Right lung (tissue), 5 donors: ENCODE measurements around the gene CAV2. TPM values are rescaled to one million over a fixed set of nuclear protein-coding genes. Genes with fewer than 3 reads are reported as not detected.

Experiments used
- DNase-seq, 2 donors: peaks; one replicate each; pipeline ENCODE4 v3.0.0-alpha.2; 2013
- polyA plus RNA-seq, 5 donors: library from polyadenylated mRNA; unstranded; fragments of 120-200 nt; gene quantifications; one replicate each; pipeline versions ENCODE4 v1.2.1 to v1.2.3, GENCODE V29; 2013; ENCODE audit warnings: inconsistent platforms in 1 of 5, low replicate concordance in 1 of 5; ENCODE audit not compliant: insufficient read length in 5 of 5, insufficient read depth in 1 of 5

Gene CAV2
- polyA plus RNA-seq, 5 donors = 85.3 to 110 (median 100) TPM

DNA sequence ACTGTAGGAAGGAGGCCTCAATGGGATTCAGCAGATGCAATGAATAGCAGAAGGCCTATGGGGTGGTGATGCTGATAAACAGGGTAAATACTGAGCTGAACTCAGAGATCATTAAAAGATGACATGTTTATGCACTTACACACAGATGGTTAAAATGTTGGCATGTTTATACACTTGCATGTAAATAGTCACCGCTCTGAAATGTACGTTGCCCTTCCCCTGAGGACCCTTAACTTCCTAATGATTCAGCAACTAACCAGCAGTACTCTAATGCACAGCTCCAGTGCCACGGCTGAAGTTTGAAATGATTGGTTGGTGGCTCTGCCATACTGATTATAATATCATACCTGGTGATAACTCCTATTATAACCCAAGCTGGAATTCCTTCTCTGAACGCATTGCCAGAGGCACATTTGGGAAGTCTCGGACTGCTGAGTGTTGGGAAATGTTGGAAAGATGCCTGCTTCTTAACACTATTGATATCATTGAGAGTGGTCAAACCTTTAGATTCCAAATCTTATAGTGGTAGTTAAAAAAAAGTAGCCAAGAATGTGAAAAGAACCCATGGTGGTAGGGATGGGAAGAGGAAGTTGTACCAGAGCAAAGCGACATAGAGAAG lies 21.6 kb downstream of the CAV2 start:
- DNase-seq = no peak

DNA sequence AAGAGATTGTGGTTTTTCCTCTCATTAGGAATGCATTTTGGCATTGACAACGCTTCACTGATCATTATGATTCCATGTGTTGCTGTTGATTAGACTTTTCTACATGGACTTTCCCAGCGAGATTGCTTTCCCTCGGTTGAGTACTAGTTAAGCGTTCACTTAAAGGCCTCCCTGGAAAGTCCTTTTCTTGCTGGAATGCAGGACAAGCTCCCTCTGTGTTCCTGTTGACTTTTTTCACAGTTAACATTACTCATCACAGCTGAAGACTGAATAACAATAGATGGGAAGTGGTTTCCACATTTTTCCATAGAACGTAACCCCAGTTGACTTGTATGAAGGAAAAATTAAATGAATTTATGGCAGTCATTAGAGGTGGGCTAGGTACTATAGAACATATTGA lies 22.7 kb downstream of the CAV2 start:
- no peak for DNase-seq

- DNase-seq = no peak
Observed at GRCh38 chr7:116524221-116524608, 24.7 kb downstream of the CAV2 start.

DNA sequence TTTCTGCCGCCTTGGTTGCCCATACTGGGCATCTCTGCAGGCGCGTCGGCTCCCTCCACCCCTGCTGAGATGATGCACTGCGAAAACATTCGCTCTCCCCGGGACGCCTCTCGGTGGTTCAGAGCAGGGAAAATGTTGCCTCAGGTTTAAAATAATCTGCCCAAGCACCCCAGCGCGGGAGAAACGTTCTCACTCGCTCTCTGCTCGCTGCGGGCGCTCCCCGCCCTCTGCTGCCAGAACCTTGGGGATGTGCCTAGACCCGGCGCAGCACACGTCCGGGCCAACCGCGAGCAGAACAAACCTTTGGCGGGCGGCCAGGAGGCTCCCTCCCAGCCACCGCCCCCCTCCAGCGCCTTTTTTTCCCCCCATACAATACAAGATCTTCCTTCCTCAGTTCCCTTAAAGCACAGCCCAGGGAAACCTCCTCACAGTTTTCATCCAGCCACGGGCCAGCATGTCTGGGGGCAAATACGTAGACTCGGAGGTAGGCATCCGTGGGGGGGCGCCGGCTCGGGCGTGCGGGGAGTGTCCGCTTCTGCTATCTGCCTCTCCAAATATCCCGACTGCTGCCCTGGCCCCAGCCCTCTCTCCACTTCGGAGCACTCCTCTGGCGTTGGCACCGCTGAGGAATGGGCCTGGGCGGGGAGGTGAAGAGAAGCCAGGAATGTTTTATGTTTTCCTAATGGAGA lies 25.2 kb downstream of the CAV2 start, which contains the start of gene CAV1:
TSS of gene CAV1 (plus strand) at position 428 of the 689 bp plus-strand sequence. CDS start at position 455, 27 bp downstream.
- peak; percentile 83 to 86 for DNase-seq

GRCh38 chr7:116525298-116525912 lies 25.9 kb downstream of the CAV2 start:
- peak in 1 of 2 donors; percentile 42 for DNase-seq

GRCh38 chr7:116525913-116526861 lies 26.6 kb downstream of the CAV2 start:
- peak; percentile 81 to 83 for DNase-seq

- no peak for DNase-seq
Observed at GRCh38 chr7:116526897-116527296, 27.4 kb downstream of the CAV2 start.

DNA sequence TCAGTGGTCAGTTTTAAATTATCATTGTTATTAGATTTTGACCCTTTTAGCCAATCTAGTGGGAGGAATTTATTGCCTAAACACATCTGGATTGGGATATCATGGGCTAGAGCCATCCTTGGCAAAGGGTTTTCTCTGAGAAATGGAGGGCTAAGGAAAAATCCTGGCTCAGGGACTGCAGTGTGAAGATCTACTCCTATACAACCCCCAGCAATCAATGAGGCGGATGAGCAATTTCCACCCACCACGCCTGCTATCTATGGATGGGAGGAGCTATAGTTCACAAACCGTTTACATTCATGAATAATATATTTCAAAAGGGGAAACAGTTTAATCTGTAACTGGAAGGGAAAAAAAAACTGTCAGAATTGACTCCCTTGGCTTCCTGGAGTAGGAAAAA lies 28.0 kb downstream of the CAV2 start:
- no peak for DNase-seq

GRCh38 chr7:116528008-116528789 lies 28.7 kb downstream of the CAV2 start:
- no peak for DNase-seq

DNA sequence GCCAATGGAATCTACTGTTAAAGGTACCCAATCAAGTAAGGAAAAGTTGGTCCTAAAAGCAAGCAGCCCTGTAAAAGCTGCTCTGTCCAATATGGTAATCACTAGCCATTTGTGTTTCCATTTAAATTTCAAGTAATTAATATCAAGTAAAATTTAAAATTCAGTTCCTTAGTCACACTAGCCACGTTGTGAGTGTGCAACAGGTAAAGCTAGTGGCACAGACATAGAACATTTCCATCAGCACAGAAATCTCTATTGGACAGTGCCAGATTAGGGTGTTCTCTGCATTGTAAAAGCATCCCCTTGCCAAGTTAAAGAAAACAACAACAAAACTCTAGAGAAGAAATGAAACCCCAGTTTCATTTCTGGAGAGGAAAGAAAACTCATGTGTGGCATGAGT lies 29.7 kb downstream of the CAV2 start:
- no peak for DNase-seq

DNA sequence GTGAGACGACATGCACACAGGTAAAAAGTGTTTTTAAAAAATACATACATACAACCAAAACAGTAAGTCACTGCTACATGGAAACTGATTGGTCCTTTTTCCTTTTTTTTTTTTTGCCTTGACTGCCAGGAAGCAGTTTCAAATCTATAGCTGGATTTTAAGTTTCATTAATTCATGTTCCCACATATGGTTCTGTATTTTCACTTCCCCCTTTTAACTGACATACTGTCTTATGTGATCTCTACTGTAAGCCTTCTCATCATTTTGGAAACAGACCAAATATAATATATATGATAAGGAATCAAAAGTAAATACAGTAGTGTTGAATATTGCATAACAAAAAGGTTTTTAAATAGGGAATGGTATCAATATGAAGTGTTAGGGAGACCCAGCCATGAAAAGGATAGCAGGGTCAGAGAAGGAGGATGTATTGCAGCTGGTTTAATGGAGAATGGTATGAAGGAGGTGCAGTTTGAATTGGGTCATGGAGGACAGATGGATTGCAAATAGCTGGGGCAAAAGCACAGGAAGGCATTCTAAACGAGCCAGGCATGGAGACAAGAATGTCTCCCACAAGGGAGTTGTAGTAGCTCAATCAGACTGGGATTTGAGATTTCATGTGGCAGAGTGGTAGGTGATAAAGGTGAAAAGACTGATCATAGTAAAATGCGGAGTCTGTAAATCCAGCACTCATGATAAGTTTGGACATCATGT lies 30.7 kb downstream of the CAV2 start:
- no peak for DNase-seq

GRCh38 chr7:116532102-116532688 lies 32.7 kb downstream of the CAV2 start:
- DNase-seq = no peak

DNA sequence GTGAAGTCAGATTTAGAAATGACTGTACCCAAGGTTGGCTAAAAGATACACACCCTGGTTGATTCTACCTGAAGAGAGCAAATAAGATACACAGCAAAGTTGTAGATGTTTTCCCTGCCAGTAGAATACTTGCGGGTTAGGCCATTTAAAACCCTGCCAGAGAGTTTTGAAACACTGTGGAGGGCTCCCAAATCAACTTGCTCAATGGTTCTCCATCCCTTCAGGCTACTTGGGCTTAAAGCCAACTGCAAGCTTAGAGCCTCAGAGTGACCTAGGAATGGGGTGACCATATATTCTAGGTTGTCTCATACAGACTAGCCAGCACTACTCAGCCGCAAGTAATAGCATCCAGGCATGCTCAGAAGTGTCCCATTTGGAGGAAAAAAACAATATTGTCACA lies 35.3 kb downstream of the CAV2 start:
- no peak for DNase-seq

GRCh38 chr7:116535416-116535815 lies 35.9 kb downstream of the CAV2 start:
- DNase-seq = no peak

GRCh38 chr7:116538138-116538537 lies 38.6 kb downstream of the CAV2 start:
- no peak for DNase-seq

DNA sequence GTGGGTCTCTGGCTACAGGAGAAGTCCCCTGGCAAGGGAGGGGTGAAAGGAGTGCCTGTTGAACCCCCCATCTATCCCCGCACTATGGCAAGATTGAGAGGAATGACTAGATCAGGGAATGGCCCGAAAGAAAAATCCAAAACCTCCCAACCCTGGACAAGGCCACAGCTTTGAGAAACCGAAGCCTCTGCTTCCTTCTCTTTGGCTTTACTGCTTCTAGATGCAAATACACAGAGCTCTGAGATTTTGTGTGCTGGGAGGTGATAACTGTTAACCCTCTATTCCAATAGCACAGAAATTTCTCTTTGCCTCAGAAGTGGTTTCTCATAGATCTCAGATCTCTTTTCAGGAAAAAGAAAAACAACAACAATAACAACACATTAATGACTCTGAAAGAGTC lies 40.3 kb downstream of the CAV2 start:
- no peak for DNase-seq

GRCh38 chr7:116540743-116541142 lies 41.2 kb downstream of the CAV2 start:
- DNase-seq = no peak

- no peak for DNase-seq
Observed at GRCh38 chr7:116541951-116542350, 42.4 kb downstream of the CAV2 start.

- no peak for DNase-seq
Observed at GRCh38 chr7:116542618-116543017, 43.1 kb downstream of the CAV2 start.

GRCh38 chr7:116543664-116544063 lies 44.1 kb downstream of the CAV2 start:
- DNase-seq = no peak
